GM19239 (cell line): Measurements from ENCODE around the gene TMCO4.
"Not testable (repeated sequence)": the region's sequence is repeated elsewhere in the genome, so short reads cannot be mapped to it uniquely, and the experiment has no call there.

Source experiments
- DNase-seq: peaks from one replicate; pipeline ENCODE4 v3.0.0; 2011; ENCODE audit warnings: low spot score; ENCODE audit not compliant: insufficient read length
- FAIRE-seq: peaks from 2 replicates; lab custom pipeline; 2011; peaks lifted over from hg19 to GRCh38; lab: Jason Lieb, UNC

Gene TMCO4

DNA sequence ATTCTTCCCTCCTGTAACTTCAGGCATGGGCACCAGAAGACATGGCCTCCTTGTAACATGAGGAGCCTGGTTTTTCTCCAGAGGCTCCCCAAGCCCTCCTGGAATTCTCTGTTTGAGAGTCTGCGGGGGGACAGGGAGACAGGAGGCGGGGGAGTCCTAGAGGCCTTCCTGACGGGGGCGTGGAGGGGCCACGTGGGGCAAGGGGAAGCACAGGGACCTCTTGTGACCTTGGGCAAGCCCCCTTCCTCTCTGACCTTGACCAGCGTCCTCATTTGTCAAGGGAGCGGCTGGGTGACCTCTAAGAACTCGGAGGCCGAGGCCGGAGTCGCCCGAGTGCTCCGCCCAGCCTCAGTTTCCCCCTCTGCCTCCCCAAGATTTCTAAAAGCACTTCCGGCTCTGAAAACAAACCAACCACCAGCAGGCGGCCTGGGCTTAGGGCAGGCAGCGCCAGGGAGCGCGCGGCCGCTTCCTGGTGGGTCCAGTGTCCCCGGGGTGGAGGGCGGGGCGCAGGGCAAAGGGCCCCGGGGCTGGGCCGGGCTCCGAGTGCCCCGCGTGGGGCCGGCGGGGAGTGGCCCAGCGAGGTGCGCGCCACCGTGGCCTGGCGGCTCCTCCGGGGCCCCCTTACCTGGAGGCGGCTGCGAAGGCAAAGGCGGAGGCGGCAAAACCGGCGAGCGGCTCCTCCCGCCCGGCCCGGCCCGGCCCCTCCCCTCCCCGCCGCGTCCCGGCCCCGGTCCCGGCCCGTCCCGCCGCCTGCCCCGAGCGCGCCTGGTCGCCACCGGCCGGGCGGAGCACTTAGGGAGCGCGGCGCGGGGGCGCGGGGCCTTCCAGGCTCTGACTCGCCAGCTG lies at the start of gene TMCO4:
TSS of gene TMCO4 (minus strand) at position 687 of the 846 bp plus-strand sequence. CDS start 19,158 bp downstream, outside the sequence.
- DNase-seq (peak; percentile 70), FAIRE-seq (no peak)

DNA sequence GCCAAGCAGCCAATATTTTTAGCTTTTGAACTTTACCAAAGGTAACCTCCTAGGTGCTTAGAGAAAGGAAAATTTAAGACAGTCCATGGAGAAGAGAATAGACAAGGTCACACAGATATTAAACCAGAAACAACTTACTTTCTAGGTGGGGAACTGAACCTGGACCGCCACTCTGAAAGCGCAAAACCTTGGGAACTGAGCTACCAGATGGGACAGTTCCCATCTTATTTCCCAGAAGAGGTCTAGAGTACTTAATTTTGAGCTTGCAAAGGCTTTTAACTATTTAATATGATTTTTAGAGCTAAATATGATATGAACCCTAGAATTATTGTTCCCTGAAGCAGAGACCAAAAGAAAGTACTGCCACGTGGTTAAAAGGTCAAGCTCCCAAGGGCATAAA lies 49.6 kb upstream of the TMCO4 start:
- FAIRE-seq, DNase-seq: not testable (repeated sequence)

GRCh38 chr1:19847334-19847733 lies 47.6 kb upstream of the TMCO4 start:
- not testable (repeated sequence) for FAIRE-seq, DNase-seq

DNA sequence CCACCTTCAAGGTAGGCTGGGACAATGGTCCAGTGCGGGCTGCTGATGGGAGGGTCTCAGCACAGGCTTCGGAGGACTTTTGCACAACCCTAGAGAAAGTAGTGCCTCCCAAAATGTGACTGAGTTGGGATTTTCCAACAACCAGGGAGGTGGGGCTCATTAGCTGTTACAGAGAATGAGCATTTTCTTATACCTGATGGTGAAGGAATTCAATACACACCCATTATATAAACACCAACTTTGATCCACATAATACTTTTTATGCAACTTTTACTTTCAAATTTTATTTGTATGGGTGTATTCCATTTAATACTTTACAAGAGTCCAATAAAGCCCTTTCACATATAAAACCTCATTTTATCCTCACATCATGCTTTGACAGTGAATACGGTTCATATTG lies 46.6 kb upstream of the TMCO4 start:
- FAIRE-seq (no peak), DNase-seq (no peak)

DNA sequence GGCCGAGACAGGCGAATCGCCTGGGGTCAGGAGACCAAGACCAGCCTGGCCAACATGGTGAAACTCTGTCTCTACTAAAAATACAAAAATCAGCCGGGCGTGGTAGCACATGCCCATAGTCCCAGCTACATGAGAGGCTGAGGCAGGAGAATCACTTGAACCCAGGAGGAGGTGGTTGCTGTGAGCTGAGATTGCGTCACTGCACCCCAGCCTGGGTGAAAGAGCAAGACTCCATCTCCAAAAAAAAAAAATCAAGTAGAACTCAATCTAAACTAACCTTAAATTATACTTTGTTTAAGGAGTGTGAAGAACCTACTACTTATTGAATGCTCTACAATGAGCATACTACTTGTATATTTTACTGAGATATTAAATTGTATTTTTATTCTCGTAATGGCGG lies 45.8 kb upstream of the TMCO4 start:
- DNase-seq = no peak
- FAIRE-seq = no peak

DNA sequence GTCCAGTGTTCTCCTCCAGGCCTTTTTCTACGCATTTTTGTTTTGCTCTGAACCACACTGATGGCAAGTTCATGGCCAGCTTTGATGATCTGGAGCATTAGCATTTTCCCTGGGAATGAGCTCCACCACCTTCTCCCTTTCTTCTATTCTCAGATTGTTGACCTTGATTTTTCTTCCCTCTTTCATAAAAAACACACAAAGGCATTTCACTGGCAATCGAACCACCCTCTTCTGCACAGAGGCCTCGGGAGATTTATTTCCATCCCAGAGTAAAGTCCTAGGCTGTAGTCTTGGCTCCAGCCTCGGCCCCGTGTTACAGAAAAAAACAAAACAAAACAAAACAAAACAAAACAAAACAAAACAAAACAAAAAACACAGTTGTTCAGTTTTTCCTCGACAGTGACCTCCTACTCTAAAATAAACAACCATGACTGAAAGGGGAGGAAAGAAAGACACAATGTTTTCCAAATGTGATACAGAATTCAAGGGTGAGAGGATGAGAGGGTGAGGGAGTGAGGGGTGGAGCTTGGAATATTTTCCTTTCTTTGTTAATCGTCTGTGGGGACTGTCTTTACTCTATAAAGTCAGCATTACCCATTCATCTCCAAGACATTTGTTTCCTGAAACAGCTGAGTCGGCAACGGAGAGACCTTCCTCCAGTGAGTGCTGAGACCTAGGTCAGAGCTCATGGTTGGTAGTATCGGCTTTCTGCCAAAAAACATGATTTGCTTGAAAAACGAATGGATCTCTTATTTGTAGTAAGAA lies 45.2 kb upstream of the TMCO4 start:
- FAIRE-seq (no peak), DNase-seq (no peak)

GRCh38 chr1:19840228-19840627 lies 40.5 kb upstream of the TMCO4 start:
- no peak for FAIRE-seq
- DNase-seq = no peak

DNA sequence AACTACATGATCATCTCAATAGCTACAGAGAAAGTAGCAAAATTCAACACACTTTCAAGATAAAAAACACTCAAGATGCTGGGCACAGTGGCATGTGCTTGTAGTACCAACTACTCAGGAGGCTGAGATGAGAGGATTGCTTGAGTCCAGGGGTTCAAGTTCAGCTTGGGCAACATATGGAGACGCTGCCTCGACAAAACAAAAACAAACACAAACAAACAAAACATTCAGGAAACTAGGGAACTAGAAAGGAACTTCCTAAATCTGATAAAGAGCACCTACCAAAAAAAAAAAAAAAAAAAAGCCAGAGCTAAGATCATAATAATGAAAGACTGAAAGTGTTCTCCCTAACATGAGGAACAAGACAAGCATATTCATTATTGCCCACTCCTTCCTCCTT lies 38.1 kb upstream of the TMCO4 start:
- no peak for DNase-seq
- FAIRE-seq = no peak

DNA sequence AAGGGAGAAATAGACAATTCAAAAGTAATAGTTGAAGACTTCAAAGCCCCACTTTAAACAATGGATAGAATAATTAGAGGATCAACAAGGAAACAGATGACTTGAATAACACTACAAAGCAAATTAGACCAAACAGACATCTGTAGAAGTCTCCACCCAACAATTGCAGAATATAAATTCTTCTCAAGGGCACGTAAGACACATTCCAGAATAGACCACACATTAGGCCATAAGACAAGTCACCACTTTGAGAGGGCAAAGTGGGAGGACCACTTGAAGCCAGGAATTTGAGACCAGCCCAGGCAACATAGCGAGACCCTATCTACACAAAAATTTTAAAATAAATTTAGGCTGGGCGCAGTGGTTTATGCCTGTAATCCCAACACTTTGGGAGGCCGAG lies 35.9 kb upstream of the TMCO4 start:
- FAIRE-seq = no peak
- DNase-seq = no peak

- FAIRE-seq (no peak), DNase-seq (no peak)
Observed at GRCh38 chr1:19831441-19831840, 31.7 kb upstream of the TMCO4 start.

DNA sequence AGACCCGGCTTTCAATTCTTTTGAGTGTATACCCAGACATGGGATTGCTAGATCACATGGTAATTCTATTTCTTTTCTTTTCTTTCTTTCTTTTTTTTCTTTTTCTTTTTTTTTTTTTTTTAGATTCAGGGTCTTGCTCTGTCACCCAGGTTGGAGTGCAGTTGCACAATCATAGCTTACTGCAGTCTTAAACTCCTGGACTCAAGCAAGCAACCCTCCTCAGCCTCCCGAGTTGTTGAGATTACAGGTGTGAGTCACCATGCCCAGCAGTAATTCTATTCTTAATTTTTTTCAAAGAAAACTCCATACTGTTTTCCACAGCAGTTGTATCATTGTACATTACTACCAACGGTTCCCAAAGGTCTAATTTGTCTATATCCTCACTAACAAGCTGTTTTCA lies 28.8 kb upstream of the TMCO4 start:
- DNase-seq (no peak), FAIRE-seq (no peak)

DNA sequence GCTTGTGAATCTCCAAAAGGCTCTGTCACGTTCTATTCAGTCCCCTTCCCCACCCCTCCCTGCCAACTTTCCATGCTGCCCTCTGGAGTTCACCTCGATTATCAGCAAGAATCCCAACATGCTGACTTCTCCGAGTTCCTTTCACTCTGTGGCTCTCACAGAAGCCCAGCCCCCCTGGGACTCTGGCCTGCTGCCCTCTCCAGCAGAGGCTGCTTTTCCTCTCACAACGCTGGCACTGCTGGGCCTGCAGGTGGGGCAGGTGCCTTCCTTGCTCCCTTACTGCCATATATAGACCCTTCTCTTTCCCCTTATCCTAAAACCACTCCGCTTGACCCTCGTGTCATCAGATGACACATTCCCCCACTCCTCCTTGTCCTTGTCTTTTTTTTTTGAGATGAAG lies 25.6 kb upstream of the TMCO4 start:
- DNase-seq (no peak), FAIRE-seq (no peak)

DNA sequence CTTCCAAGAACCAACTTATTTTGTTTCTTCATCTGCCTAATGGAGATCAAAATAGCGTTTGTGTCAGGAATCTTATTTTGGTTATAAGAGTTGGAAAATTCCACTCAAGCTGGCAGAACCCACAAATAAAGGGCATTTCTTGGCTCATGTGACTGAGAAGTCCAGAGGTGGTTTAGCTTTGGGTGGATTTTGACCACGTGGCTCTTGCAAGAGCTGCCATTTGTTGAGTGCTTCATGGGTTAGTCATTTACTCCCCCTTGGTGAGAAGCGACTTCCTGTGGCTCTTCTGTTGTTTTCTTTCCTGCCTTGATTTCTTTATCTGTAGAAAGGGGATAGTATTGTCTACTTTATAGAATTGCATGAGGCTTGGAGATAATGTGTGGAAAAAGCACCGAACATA lies 24.8 kb upstream of the TMCO4 start:
- FAIRE-seq = no peak

GRCh38 chr1:19824036-19824435 lies 24.3 kb upstream of the TMCO4 start:
- FAIRE-seq = no peak

More for the DNA sequence above, 24.8 kb upstream of the TMCO4 start:
- DNase-seq = no peak

GRCh38 chr1:19819701-19820100 lies 20.0 kb upstream of the TMCO4 start:
- DNase-seq (no peak), FAIRE-seq (no peak)

More at GRCh38 chr1:19824036-19824435, 24.3 kb upstream of the TMCO4 start:
- DNase-seq = no peak

- FAIRE-seq = no peak
- no peak for DNase-seq
Observed at GRCh38 chr1:19818324-19818723, 18.6 kb upstream of the TMCO4 start.

- DNase-seq (no peak), FAIRE-seq (no peak)
Observed at GRCh38 chr1:19817160-19817559, 17.4 kb upstream of the TMCO4 start.

GRCh38 chr1:19816737-19817086 lies 17.0 kb upstream of the TMCO4 start:
- not testable (repeated sequence) for FAIRE-seq

DNA sequence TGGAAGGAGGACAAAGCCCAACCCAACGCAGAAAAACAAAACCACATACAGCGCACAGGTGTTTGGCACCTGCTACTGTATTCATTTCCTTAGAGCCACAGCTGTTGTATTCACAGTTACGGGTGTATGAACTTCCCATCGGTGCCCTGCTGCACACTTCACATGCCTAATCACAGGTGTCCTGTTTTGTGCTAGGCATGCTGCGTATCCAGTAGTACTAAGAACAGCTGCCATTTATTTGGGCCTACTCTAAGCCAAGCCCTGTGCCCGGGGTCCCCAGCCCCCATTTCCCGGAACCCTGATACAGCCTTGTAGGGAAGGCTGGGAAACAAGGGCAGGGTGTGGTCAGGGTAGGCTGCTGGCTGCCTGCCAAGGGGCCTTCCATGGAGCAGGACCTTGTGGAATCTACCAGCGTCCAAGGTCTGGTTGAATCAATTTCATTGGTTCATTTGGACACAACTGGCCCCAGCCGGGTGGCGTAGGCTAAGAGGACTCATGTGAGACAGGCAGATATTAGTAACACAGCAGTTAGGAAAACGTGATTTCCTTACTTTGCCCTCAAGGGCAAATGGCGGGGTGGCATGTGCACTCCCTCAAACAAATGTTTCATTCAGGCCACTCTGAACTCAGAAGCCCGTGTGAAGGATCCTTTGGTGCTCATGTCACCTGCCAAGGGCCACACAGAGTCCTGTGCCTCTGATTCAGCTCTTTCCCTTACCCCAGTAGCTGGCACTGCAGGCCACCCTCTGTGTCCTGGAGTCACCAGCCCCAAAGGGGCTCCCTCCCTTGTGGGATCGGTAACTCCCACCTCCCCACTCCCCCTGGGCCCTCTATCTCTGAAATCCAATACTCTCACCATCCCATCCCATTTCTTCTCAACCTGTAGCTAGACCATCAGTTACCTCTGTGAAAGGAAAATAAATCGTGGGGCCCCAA lies 16.4 kb upstream of the TMCO4 start:
- FAIRE-seq = no peak
- DNase-seq = no peak

More at GRCh38 chr1:19816737-19817086, 17.0 kb upstream of the TMCO4 start:
- DNase-seq = not testable (repeated sequence)
